ENCODE results near the gene CHGA. TPM values are rescaled to one million over a fixed set of nuclear protein-coding genes. Genes with fewer than 3 reads are reported as not detected.

CHGA gene
- total and polyA plus RNA-seq, 2 donors (not counting 1 experiment from before 2014, with no cell fraction given): not detected

GRCh38 chr14:92936085-92936484, 13.1 kb downstream of the CHGA start:
- POLR2A ChIA-PET: no interaction called here
- H3K4me3 ChIP-seq (ENCODE audit: control extremely low read depth in 1 of 5, extremely low read depth in 1 of 5, insufficient read depth in 1 of 5, low read depth in 2 of 5, low read length in 4 of 5): no peak overlapping the region
- CTCF ChIA-PET: no interaction called here
- no peak overlapping the region for H3K27ac ChIP-seq (ENCODE audit: low read length in 2 of 2)
- no peaks in the 10 kb centered on the region for H4K20me1 ChIP-seq (ENCODE audit: control insufficient read depth, insufficient read depth, low read length, poor library complexity, severe bottlenecking)
- WGBS (ENCODE audit: insufficient coverage): 96% methylated on average over 11 of the region's 11 CpGs
- H3K9ac ChIP-seq (ENCODE audit: low read length): no peak overlapping the region
- H3K4me1 ChIP-seq (ENCODE audit: control insufficient read depth in 2 of 2, insufficient read depth in 2 of 2, low read length in 2 of 2): no peaks in the 10 kb centered on the region
- H3K9me3 Mint-ChIP-seq (ENCODE audit: insufficient read depth): no peaks in the 10 kb centered on the region
- intact Hi-C loops (cut with micrococcal nuclease): no loop called here
- H3K4me3 Mint-ChIP-seq: no peak overlapping the region
- H3K36me3 ChIP-seq (replicated peaks in 1 of 2; ENCODE audit: control extremely low read depth in 1 of 2, control insufficient read depth in 1 of 2, extremely low read depth in 1 of 2, insufficient read depth in 2 of 2, low read length in 1 of 2): peaks cover 0 to 17% of the 10 kb centered on the region in 2 experiments
- no peaks in the 10 kb centered on the region for H3K27me3 Mint-ChIP-seq
- H3K4me1 Mint-ChIP-seq: no peaks in the 10 kb centered on the region
- TF ChIP-seq, protein P1, sequence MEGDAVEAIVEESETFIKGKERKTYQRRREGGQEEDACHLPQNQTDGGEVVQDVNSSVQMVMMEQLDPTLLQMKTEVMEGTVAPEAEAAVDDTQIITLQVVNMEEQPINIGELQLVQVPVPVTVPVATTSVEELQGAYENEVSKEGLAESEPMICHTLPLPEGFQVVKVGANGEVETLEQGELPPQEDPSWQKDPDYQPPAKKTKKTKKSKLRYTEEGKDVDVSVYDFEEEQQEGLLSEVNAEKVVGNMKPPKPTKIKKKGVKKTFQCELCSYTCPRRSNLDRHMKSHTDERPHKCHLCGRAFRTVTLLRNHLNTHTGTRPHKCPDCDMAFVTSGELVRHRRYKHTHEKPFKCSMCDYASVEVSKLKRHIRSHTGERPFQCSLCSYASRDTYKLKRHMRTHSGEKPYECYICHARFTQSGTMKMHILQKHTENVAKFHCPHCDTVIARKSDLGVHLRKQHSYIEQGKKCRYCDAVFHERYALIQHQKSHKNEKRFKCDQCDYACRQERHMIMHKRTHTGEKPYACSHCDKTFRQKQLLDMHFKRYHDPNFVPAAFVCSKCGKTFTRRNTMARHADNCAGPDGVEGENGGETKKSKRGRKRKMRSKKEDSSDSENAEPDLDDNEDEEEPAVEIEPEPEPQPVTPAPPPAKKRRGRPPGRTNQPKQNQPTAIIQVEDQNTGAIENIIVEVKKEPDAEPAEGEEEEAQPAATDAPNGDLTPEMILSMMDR (IDR thresholded peaks at IDR 0.05): no peak
- no peak for TF ChIP-seq EZH2 (IDR thresholded peaks at IDR 0.05; ENCODE audit: borderline replicate concordance, insufficient read depth, low read depth, low read length, poor library complexity, severe bottlenecking)
- H3K9me3 ChIP-seq (ENCODE audit: control extremely low read depth in 1 of 3, control insufficient read depth in 2 of 3, insufficient read depth in 1 of 3, low read length in 2 of 3): peaks cover 0 to 2% (median 0%) of the 10 kb centered on the region in 3 donors
- H3K79me2 ChIP-seq (ENCODE audit: control insufficient read depth, insufficient read depth, low read length): no peaks in the 10 kb centered on the region
- no peaks in the 10 kb centered on the region for H3K27me3 ChIP-seq (replicated peaks in 1 of 4; ENCODE audit: control extremely low read depth in 1 of 4, control insufficient read depth in 3 of 4, insufficient read depth in 4 of 4, low read length in 3 of 4)
- ATAC-seq (ENCODE audit: low read depth) (no peak), DNase-seq (no peak)
- H2AFZ ChIP-seq (ENCODE audit: insufficient read depth, low read depth, low read length, poor library complexity, severe bottlenecking): no peak overlapping the region
- H3K4me2 ChIP-seq (replicated peaks; ENCODE audit: low read depth, low read length, poor library complexity, severe bottlenecking): no peak overlapping the region
- H3K27ac Mint-ChIP-seq: no peak overlapping the region

DNA sequence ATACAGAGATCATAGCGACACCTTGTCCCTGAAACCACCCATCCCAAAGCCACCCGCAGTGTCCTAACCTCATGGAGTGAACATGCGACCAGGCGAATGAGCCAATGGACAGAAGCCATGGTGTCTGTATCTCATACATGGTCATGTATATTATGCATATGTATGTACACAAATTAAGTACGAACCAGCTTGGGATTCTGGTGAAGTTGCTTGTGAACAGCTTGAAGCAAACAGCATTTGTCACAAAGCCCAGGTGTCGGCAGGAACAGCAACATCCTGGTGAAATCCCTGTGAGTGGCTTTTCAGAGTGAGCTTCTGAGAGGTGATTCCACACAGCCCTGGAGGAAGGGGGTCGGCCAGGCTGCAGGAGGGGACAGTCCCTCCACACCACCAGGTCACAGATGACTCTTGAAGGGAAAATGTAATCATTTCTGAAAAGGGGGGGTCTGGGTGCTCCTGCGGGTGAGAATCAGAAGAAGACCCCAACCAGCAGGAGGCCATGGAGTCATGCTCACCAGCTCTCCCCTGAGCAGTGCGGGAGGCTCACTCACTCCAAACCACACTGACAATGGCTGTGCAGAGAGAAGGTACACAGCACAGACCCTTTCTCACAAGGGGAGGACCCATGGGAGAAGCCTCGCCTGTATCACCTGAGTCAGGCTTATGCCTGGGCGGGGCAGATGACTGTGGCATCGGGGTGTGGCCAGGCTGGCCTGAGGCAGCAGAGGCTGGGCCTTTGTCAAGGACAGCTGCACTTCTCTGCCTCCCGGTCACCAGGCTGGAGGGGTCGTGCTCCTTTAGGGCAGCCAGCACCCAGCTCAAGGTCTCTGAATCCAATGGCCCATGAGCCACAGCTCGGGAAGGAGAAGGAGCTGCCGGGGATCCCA, 14.3 kb downstream of the CHGA start:
- no peaks in the 10 kb centered on the region for H3K27me3 Mint-ChIP-seq
- no peaks in the 10 kb centered on the region for H4K20me1 ChIP-seq (ENCODE audit: control insufficient read depth, insufficient read depth, low read length, poor library complexity, severe bottlenecking)
- H3K4me3 Mint-ChIP-seq: no peak overlapping the region
- H3K27ac ChIP-seq (ENCODE audit: low read length in 2 of 2): no peak overlapping the region
- no peak overlapping the region for H2AFZ ChIP-seq (ENCODE audit: insufficient read depth, low read depth, low read length, poor library complexity, severe bottlenecking)
- ChIA-PET CTCF (no interaction called here), POLR2A (no interaction called here)
- no peaks in the 10 kb centered on the region for H3K4me1 Mint-ChIP-seq
- no peak overlapping the region for H3K27ac Mint-ChIP-seq
- H3K4me1 ChIP-seq (ENCODE audit: control insufficient read depth in 2 of 2, insufficient read depth in 2 of 2, low read length in 2 of 2): no peaks in the 10 kb centered on the region
- H3K79me2 ChIP-seq (ENCODE audit: control insufficient read depth, insufficient read depth, low read length): no peaks in the 10 kb centered on the region
- H3K9me3 Mint-ChIP-seq (ENCODE audit: insufficient read depth): no peaks in the 10 kb centered on the region
- no peaks in the 10 kb centered on the region for H3K9me3 ChIP-seq (ENCODE audit: control extremely low read depth in 1 of 3, control insufficient read depth in 2 of 3, insufficient read depth in 1 of 3, low read length in 2 of 3)
- DNase-seq (no peak), ATAC-seq (ENCODE audit: low read depth) (no peak)
- no peak for TF ChIP-seq EZH2 (IDR thresholded peaks at IDR 0.05; ENCODE audit: borderline replicate concordance, insufficient read depth, low read depth, low read length, poor library complexity, severe bottlenecking)
- TF ChIP-seq, protein P1 (IDR thresholded peaks at IDR 0.05): no peak
- WGBS (ENCODE audit: insufficient coverage): 82% methylated on average over 11 of the region's 16 CpGs
- peaks cover 0 to 22% of the 10 kb centered on the region in 2 experiments for H3K36me3 ChIP-seq (replicated peaks in 1 of 2; ENCODE audit: control extremely low read depth in 1 of 2, control insufficient read depth in 1 of 2, extremely low read depth in 1 of 2, insufficient read depth in 2 of 2, low read length in 1 of 2)
- no peak overlapping the region for H3K9ac ChIP-seq (ENCODE audit: low read length)
- intact Hi-C loops (cut with micrococcal nuclease): no loop called here
- H3K27me3 ChIP-seq (replicated peaks in 1 of 4; ENCODE audit: control extremely low read depth in 1 of 4, control insufficient read depth in 3 of 4, insufficient read depth in 4 of 4, low read length in 3 of 4): no peaks in the 10 kb centered on the region
- H3K4me3 ChIP-seq (ENCODE audit: control extremely low read depth in 1 of 5, extremely low read depth in 1 of 5, insufficient read depth in 1 of 5, low read depth in 2 of 5, low read length in 4 of 5): no peak overlapping the region
- no peak overlapping the region for H3K4me2 ChIP-seq (replicated peaks; ENCODE audit: low read depth, low read length, poor library complexity, severe bottlenecking)

Data from B cell (primary cell).